Astrocyte (in vitro differentiated cells and primary cell): ENCODE data around the gene MAST1. TPM values are rescaled to one million over a fixed set of nuclear protein-coding genes. Genes with fewer than 3 reads are reported as not detected.
A peak's percentile ranks its signal among the peaks of the same experiment; 100 is the strongest.
"Not testable (repeated sequence)": the region's sequence is repeated elsewhere in the genome, so short reads cannot be mapped to it uniquely, and the experiment has no call there.

Source experiments
- DNase-seq: peaks from one replicate; pipeline ENCODE4 v3.0.0-alpha.2; 2010; ENCODE audit warnings: low read depth
- FAIRE-seq: peaks from 2 replicates; lab custom pipeline; 2011; peaks lifted over from hg19 to GRCh38; lab: Jason Lieb, UNC
- H2AFZ ChIP-seq: 2 replicates; pipeline ENCODE4 v1.6.0; 2012; ENCODE audit warnings: low read depth, low read length, inconsistent platforms
- H3K27ac ChIP-seq: 2 replicates; pipeline ENCODE4 v1.5.1; 2011; ENCODE audit warnings: low read depth, low read length, inconsistent platforms
- H3K27me3 ChIP-seq: 2 replicates; pipeline ENCODE4 v1.6.0; 2011; ENCODE audit warnings: low read length, inconsistent platforms; ENCODE audit not compliant: insufficient read depth
- H3K36me3 ChIP-seq: 2 replicates; pipeline ENCODE4 v1.5.1; 2011; ENCODE audit warnings: low read length, inconsistent platforms; ENCODE audit not compliant: insufficient read depth
- H3K4me1 ChIP-seq: 2 replicates; pipeline ENCODE4 v1.5.1; 2011; ENCODE audit warnings: low read length, inconsistent platforms; ENCODE audit not compliant: insufficient read depth
- H3K4me2 ChIP-seq: 2 replicates; pipeline ENCODE4 v1.6.0; 2012; ENCODE audit warnings: low read length, inconsistent platforms
- H3K4me3 ChIP-seq: 2 replicates; pipeline ENCODE4 v1.5.1; 2011; ENCODE audit warnings: low read depth, mild to moderate bottlenecking, low read length, inconsistent platforms; ENCODE audit not compliant: insufficient read depth
- H3K79me2 ChIP-seq: 2 replicates; pipeline ENCODE4 v1.6.0; 2012; ENCODE audit warnings: mild to moderate bottlenecking, low read length, inconsistent platforms; ENCODE audit not compliant: insufficient read depth
- H3K9ac ChIP-seq: 2 replicates; pipeline ENCODE4 v1.6.0; 2012; ENCODE audit warnings: mild to moderate bottlenecking, low read length, inconsistent platforms
- H3K9me3 ChIP-seq: 2 replicates; pipeline ENCODE4 v1.5.1; 2012; ENCODE audit warnings: low read depth, mild to moderate bottlenecking, low read length, inconsistent platforms; ENCODE audit not compliant: insufficient read depth
- H4K20me1 ChIP-seq: 2 replicates; pipeline ENCODE4 v1.6.0; 2012; ENCODE audit warnings: low read length, inconsistent platforms; ENCODE audit not compliant: insufficient read depth
- H3K27ac Mint-ChIP-seq: one replicate; pipeline ENCODE4 v1.8.0; 2021; ENCODE audit warnings: mild to moderate bottlenecking, mixed read lengths; ENCODE audit not compliant: unreplicated experiment
- H3K27me3 Mint-ChIP-seq: one replicate; pipeline ENCODE4 v1.8.0; 2021; ENCODE audit warnings: low read depth, mixed read lengths; ENCODE audit not compliant: unreplicated experiment
- H3K36me3 Mint-ChIP-seq: one replicate; pipeline ENCODE4 v1.8.0; 2021; ENCODE audit warnings: low read depth, mixed read lengths; ENCODE audit not compliant: unreplicated experiment
- H3K4me1 Mint-ChIP-seq: one replicate; pipeline ENCODE4 v1.8.0; 2021; ENCODE audit warnings: low read depth, mixed read lengths; ENCODE audit not compliant: unreplicated experiment
- H3K4me3 Mint-ChIP-seq: one replicate; pipeline ENCODE4 v1.8.0; 2021; ENCODE audit warnings: mild to moderate bottlenecking, moderate library complexity, mixed read lengths; ENCODE audit not compliant: unreplicated experiment
- H3K9me3 Mint-ChIP-seq: one replicate; pipeline ENCODE4 v1.8.0; 2021; ENCODE audit warnings: mild to moderate bottlenecking, mixed read lengths; ENCODE audit not compliant: unreplicated experiment
- EZH2 ChIP-seq: IDR thresholded peaks from 2 replicates; pipeline ENCODE4 v1.6.1; 2012; ENCODE audit warnings: mild to moderate bottlenecking, low read length, inconsistent platforms; ENCODE audit not compliant: insufficient read depth
- total RNA-seq: library from RNA; stranded (reverse); gene quantifications from 2 replicates; pipeline ENCODE4 v1.2.1, GENCODE V29; 2021
- TF ChIP-seq, protein P1 (sequence below): IDR thresholded peaks from 2 replicates; pipeline ENCODE4 v1.5.1; 2011; ENCODE audit warnings: low read depth, mild to moderate bottlenecking, inconsistent platforms, low read length, moderate library complexity; ENCODE audit not compliant: insufficient read depth

MAST1 gene
- total RNA-seq, 1 donor from 2014 or later, result 5.4 TPM

DNA sequence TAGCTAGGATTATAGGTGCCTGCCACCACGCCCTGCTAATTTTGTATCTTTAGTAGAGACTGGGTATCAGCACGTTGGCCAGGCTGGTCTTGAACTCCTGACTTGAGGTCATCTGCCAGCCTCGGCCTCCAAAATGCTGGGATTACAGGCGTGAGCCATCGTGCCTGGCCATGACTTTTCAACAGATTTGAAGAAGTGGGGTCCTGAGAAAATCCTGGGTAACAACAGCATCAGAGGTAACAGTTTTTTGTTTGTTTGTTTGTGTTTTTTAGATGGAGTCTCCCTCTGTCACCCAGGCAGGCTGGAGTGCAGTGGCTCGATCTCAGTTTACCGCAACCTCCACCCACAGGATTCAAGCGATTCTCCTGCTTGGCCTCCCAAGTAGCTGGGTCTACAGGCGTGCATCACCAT is 43.3 kb upstream of the MAST1 start:
- Histone ChIP-seq H2AFZ (no peak overlapping the region), H3K4me2 (no peak overlapping the region), H3K27me3 (no peaks in the 10 kb centered on the region), H3K27ac (no peak overlapping the region), H4K20me1 (peaks cover 21% of the 10 kb centered on the region), H3K79me2 (peaks cover 22% of the 10 kb centered on the region), H3K9me3 (no peaks in the 10 kb centered on the region), H3K4me1 (peaks cover 22% of the 10 kb centered on the region), H3K4me3 (no peak overlapping the region), H3K36me3 (no peaks in the 10 kb centered on the region), H3K9ac (no peak overlapping the region)
- FAIRE-seq (no peak), DNase-seq (no peak)
- Mint-ChIP-seq H3K36me3 (peaks cover 2% of the 10 kb centered on the region), H3K27ac (no peak overlapping the region), H3K27me3 (no peaks in the 10 kb centered on the region), H3K4me3 (peak overlapping the region; percentile 90), H3K4me1 (peaks cover 21% of the 10 kb centered on the region), H3K9me3 (no peaks in the 10 kb centered on the region)
- TF ChIP-seq EZH2, result no peak
- TF ChIP-seq, protein P1, sequence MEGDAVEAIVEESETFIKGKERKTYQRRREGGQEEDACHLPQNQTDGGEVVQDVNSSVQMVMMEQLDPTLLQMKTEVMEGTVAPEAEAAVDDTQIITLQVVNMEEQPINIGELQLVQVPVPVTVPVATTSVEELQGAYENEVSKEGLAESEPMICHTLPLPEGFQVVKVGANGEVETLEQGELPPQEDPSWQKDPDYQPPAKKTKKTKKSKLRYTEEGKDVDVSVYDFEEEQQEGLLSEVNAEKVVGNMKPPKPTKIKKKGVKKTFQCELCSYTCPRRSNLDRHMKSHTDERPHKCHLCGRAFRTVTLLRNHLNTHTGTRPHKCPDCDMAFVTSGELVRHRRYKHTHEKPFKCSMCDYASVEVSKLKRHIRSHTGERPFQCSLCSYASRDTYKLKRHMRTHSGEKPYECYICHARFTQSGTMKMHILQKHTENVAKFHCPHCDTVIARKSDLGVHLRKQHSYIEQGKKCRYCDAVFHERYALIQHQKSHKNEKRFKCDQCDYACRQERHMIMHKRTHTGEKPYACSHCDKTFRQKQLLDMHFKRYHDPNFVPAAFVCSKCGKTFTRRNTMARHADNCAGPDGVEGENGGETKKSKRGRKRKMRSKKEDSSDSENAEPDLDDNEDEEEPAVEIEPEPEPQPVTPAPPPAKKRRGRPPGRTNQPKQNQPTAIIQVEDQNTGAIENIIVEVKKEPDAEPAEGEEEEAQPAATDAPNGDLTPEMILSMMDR, result no peak

DNA sequence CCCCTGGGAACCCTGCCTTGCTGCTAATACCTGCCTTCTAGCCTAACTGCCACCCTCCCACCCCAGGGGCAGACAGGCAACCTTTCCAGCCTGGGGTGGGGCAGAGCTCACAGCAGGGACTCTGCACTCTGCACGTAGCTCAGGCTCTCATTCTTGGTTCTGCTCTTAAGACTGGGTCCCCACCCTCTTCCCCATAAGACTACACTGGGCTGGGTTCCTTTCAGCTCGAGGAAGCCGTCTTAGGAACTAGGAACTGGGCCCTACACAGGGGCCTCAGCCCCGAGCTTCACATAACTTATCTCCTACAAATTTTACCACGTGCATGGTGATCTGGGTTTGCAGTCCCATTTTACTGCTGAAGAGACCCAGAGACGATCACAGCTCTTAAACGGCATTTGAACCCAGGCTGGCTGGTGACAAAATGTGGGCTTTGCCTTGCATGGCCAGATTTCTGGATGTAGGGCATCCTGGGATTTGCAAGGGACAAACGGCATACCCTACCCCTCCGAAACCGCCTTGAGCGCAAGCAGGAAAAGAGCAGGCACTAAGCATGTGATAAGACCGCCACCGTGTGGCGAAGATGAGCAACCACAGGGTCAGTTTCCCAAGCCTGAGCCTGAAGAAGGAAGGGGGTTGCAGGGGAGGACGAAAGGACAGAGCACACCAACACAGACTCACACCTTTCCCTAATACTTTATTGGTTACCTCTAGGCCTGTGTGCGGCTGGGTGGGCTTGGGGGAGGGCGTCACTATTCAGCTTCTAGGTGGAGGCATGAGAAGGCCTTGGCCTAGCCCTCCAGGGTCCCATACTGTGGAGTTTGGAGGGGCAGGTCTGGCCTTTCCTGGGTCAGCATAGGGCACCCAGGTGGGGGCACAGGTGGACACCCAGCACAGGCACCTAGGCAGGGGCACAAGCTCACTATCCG is 41.9 kb upstream of the MAST1 start:
- Histone ChIP-seq H2AFZ (no peak overlapping the region), H3K4me2 (peak overlapping the region; percentile 52), H3K27ac (no peak overlapping the region), H4K20me1 (peaks cover 30% of the 10 kb centered on the region), H3K9ac (peak overlapping the region; percentile 6), H3K4me1 (peaks cover 22% of the 10 kb centered on the region), H3K9me3 (no peaks in the 10 kb centered on the region), H3K4me3 (no peak overlapping the region), H3K79me2 (peaks cover 31% of the 10 kb centered on the region), H3K27me3 (no peaks in the 10 kb centered on the region), H3K36me3 (no peaks in the 10 kb centered on the region)
- FAIRE-seq (no peak), DNase-seq (no peak)
- TF ChIP-seq, protein P1, result peak; percentile 92
- no peak for TF ChIP-seq EZH2
- no peaks in the 10 kb centered on the region for H3K27me3 Mint-ChIP-seq
- H3K4me1 Mint-ChIP-seq, result peaks cover 13% of the 10 kb centered on the region
- H3K4me3 Mint-ChIP-seq, result peak overlapping the region; percentile 62
- H3K27ac Mint-ChIP-seq, result peak overlapping the region; percentile 90
- H3K9me3 Mint-ChIP-seq, result no peaks in the 10 kb centered on the region
- peaks cover 2% of the 10 kb centered on the region for H3K36me3 Mint-ChIP-seq

DNA sequence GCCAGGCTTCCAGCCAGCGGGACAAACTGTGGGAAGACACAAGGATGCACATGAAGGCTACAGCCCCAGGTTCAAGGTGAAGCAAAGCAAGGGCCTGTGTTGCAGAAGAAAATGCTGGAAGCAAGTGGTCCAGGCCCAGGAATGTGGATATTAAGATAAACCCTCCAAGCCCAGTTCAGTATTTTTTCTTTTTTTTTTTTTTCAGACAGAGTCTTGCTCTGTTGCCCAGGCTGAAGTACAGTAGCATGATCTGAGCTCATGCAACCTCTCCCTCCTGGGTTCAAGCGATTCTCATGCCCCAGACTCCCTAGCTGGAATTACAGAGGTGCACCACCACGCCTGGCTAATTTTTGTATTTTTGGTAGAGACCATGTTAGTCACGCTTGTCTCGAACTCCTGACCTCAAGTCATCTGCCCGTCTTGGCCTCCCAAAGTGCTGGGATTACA is 41.2 kb upstream of the MAST1 start:
- Mint-ChIP-seq H3K27ac (no peak overlapping the region), H3K4me1 (peaks cover 13% of the 10 kb centered on the region), H3K9me3 (no peaks in the 10 kb centered on the region), H3K36me3 (peaks cover 2% of the 10 kb centered on the region), H3K27me3 (peaks cover under 1% of the 10 kb centered on the region), H3K4me3 (no peak overlapping the region)
- Histone ChIP-seq H3K4me3 (no peak overlapping the region), H3K9ac (no peak overlapping the region), H3K4me2 (no peak overlapping the region), H2AFZ (no peak overlapping the region), H3K27ac (no peak overlapping the region), H3K9me3 (no peaks in the 10 kb centered on the region), H4K20me1 (peaks cover 22% of the 10 kb centered on the region), H3K36me3 (no peaks in the 10 kb centered on the region), H3K79me2 (peaks cover 27% of the 10 kb centered on the region), H3K27me3 (no peaks in the 10 kb centered on the region), H3K4me1 (peaks cover 26% of the 10 kb centered on the region)
- TF ChIP-seq, protein P1, result no peak
- no peak for TF ChIP-seq EZH2
- no peak for FAIRE-seq
- no peak for DNase-seq

DNA sequence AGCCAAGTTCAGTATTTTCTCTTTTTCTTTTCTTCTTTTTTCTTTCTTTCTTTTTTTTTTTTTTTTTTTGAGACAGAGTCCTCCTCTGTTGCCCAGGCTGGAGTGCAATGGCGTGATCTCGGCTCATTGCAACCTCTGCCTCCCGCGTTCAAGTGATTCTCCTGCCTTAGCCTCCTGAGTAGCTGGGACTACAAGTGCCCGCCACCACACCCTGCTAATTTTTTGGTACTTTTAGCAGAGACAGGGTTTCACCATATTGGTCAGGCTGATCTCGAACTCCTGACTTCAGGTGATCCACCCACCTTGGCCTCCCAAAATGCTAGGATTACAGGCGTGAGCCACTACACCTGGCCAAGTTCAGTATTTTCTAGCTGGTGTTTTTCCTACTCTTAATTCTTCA is 40.7 kb upstream of the MAST1 start:
- peaks cover 13% of the 10 kb centered on the region for H3K4me1 Mint-ChIP-seq
- H3K27ac ChIP-seq, DNase-seq, H3K9me3 Mint-ChIP-seq, H3K4me3 Mint-ChIP-seq, H3K27me3 Mint-ChIP-seq, H3K9me3 ChIP-seq, H3K36me3 ChIP-seq, H3K27me3 ChIP-seq, H2AFZ ChIP-seq, H3K4me2 ChIP-seq, H3K4me3 ChIP-seq, H3K36me3 Mint-ChIP-seq, H3K9ac ChIP-seq, H3K27ac Mint-ChIP-seq, FAIRE-seq: not testable (repeated sequence)
- H3K79me2 ChIP-seq, result peaks cover 22% of the 10 kb centered on the region
- H4K20me1 ChIP-seq, result peaks cover 18% of the 10 kb centered on the region
- peaks cover 30% of the 10 kb centered on the region for H3K4me1 ChIP-seq
